Hepatic stellate cell (primary cell): ENCODE data around the gene TMEM125.

Experiments
- DNase-seq: peaks from one replicate; pipeline ENCODE4 v3.0.0; 2011; ENCODE audit warnings: low spot score

Gene TMEM125

GRCh38 chr1:43269627-43270375, at the start of gene TMEM125:
Gene TMEM125, plus strand, starts transcription at chr1:43269983. Its CDS starts 2,740 bp downstream, at chr1:43272723.
- DNase-seq: no peak

GRCh38 chr1:43220905-43221778, 48.6 kb upstream of the TMEM125 start:
- DNase-seq: no peak

GRCh38 chr1:43221797-43222196, 48.0 kb upstream of the TMEM125 start:
- DNase-seq: no peak

- no peak for DNase-seq
Measured at GRCh38 chr1:43222879-43223278, 46.9 kb upstream of the TMEM125 start.

- DNase-seq: no peak
Measured at GRCh38 chr1:43225168-43225567, 44.6 kb upstream of the TMEM125 start.

GRCh38 chr1:43227143-43227764, 42.5 kb upstream of the TMEM125 start:
- DNase-seq: peak; percentile 68

GRCh38 chr1:43229826-43230780, 39.7 kb upstream of the TMEM125 start:
- no peak for DNase-seq

GRCh38 chr1:43232074-43232473, 37.7 kb upstream of the TMEM125 start:
- peak; percentile 79 for DNase-seq

- DNase-seq: no peak
Measured at GRCh38 chr1:43232482-43232881, 37.3 kb upstream of the TMEM125 start.

- no peak for DNase-seq
Measured at GRCh38 chr1:43233631-43234030, 36.2 kb upstream of the TMEM125 start.

GRCh38 chr1:43234267-43234666, 35.5 kb upstream of the TMEM125 start:
- no peak for DNase-seq

GRCh38 chr1:43235040-43235439, 34.7 kb upstream of the TMEM125 start:
- DNase-seq: no peak

GRCh38 chr1:43235451-43236121, 34.2 kb upstream of the TMEM125 start:
- DNase-seq: no peak

- peak; percentile 71 for DNase-seq
Measured at GRCh38 chr1:43237121-43237520, 32.7 kb upstream of the TMEM125 start.

- DNase-seq: peak; percentile 72
Measured at GRCh38 chr1:43238085-43238484, 31.7 kb upstream of the TMEM125 start.

- no peak for DNase-seq
Measured at GRCh38 chr1:43238991-43239469, 30.8 kb upstream of the TMEM125 start.

- no peak for DNase-seq
Measured at GRCh38 chr1:43239484-43239883, 30.3 kb upstream of the TMEM125 start.

GRCh38 chr1:43241413-43241836, 28.4 kb upstream of the TMEM125 start:
- DNase-seq: peak; percentile 27

- DNase-seq: no peak
Measured at GRCh38 chr1:43243299-43243698, 26.5 kb upstream of the TMEM125 start.

GRCh38 chr1:43246466-43247213, 23.1 kb upstream of the TMEM125 start:
- no peak for DNase-seq
